Stimulated activated memory B cell treated with anti-CD40 and anti-IgM and Interleukin-4, amounts not matched to agents 10 μg/mL and 1 μg/mL and 100 μg/mL, for 72 hours (primary cell): Measurements from ENCODE around the gene C17orf50.

Source experiments
- ATAC-seq: fragments of 150-1000 bp; cut with Tn5 transposase; 2 replicates; pipeline ENCODE4 v1.10.0; 2021
- H3K27ac Mint-ChIP-seq: one replicate; pipeline ENCODE4 v1.8.0; 2022; ENCODE audit warnings: mild to moderate bottlenecking, mixed read lengths
- H3K27me3 Mint-ChIP-seq: one replicate; pipeline ENCODE4 v1.8.0; 2022; ENCODE audit warnings: mixed read lengths
- H3K36me3 Mint-ChIP-seq: one replicate; pipeline ENCODE4 v1.8.0; 2022; ENCODE audit warnings: mixed read lengths
- H3K4me1 Mint-ChIP-seq: one replicate; pipeline ENCODE4 v1.8.0; 2022; ENCODE audit warnings: mixed read lengths
- H3K4me3 Mint-ChIP-seq: one replicate; pipeline ENCODE4 v1.8.0; 2022; ENCODE audit warnings: mild to moderate bottlenecking, moderate library complexity, mixed read lengths
- H3K9me3 Mint-ChIP-seq: one replicate; pipeline ENCODE4 v1.8.0; 2022; ENCODE audit warnings: mixed read lengths

C17orf50 gene

DNA sequence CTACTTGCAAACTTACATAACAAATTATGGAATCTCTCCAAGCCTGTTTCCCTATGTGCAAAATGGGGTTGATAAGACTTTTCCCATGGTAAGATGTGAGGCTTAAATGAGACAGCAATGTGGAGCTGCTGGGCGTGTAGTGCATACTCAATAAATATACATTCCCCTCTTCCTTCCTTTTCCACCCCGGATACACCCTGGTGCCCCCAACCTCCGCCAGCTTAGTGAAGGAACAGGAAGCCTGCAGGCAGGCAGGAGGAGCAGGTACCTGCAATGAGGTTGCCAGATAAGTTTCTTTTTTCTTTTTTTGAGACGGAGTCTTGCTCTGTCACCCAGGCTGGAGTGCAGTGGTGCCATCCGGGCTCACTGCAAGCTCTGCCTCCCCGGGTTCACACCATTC, 14.9 kb downstream of the C17orf50 start:
- Mint-ChIP-seq H3K27me3 (peaks cover 57% of the 10 kb centered on the region), H3K4me1 (no peaks in the 10 kb centered on the region), H3K4me3 (no peak overlapping the region), H3K27ac (no peak overlapping the region), H3K9me3 (no peaks in the 10 kb centered on the region), H3K36me3 (no peaks in the 10 kb centered on the region)
- no peak for ATAC-seq

DNA sequence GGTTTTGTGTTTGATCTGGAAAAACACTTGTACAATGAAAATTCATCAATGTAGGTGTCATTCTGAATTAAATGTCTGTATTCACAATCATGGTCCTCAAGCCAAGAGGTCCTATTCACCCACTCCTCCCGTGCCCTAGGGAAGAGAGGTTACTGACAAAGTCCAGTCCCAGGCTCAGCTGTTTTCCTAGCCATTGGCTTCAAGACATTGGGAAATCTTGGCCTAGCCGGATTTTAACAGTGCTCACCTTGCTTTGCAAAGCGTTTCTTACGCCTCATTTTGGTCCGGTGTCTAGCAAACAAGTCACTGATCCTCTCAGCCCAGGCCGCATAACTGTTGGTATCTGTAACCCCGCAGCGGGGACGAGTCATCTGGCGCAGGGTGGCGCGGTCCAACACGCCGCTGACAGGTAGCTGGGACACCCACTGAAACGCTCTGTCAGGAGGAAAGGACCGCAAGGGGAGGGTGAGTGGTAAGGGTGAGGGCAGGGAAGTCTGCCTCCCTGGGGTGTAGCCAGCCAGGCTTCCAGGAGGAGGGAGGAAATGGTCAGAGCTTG, 18.0 kb downstream of the C17orf50 start:
- Mint-ChIP-seq H3K27ac (no peak overlapping the region), H3K4me1 (no peaks in the 10 kb centered on the region), H3K4me3 (no peak overlapping the region), H3K36me3 (no peaks in the 10 kb centered on the region), H3K9me3 (no peaks in the 10 kb centered on the region), H3K27me3 (peaks cover 55% of the 10 kb centered on the region)
- no peak for ATAC-seq

DNA sequence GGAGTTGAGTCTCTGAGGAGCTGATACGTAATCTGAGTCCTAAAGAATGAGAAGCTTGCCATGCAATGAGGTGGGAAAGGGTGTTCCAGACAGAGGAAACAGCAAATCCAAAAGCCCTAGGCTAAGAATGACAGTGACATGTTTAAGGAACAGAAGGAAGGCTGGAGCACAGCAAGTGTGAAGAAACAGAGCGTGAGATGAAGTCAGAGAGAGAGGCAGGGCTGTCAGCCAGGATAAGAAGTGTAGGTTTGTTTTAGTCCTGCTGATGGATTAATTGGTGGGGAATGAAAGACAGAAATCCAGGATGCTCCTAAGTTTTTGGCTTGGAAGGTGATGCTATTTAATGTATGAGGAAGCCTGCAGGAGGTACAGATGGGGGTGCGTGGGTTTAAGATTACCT, 20.3 kb downstream of the C17orf50 start:
- Mint-ChIP-seq H3K4me3 (no peak overlapping the region), H3K9me3 (no peaks in the 10 kb centered on the region), H3K27me3 (peaks cover 33% of the 10 kb centered on the region), H3K27ac (no peak overlapping the region), H3K4me1 (no peaks in the 10 kb centered on the region), H3K36me3 (no peaks in the 10 kb centered on the region)
- no peak for ATAC-seq

DNA sequence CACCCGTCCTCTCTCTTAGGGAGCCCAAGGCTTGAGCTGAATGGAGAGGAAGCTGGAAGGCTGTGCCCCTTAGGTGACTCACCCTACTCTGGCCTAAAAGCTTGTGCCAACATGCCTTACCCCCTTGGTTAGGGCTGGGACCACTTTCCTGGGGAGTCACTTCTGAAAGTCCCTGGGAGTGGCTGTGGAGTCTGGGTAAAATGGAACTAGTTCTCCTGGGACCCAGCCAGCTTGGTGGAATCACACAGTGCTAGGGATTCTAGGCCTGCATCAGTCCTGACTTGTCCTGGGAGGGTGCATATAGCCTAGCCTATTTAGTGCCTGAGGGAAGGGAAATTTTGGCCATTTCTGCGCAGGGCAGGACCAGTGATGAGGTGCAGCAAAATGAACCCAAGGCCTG, 24.2 kb downstream of the C17orf50 start:
- no peak overlapping the region for H3K27ac Mint-ChIP-seq
- ATAC-seq: no peak
- H3K27me3 Mint-ChIP-seq: peaks cover 39% of the 10 kb centered on the region
- H3K9me3 Mint-ChIP-seq: no peaks in the 10 kb centered on the region
- H3K4me1 Mint-ChIP-seq: no peaks in the 10 kb centered on the region
- H3K4me3 Mint-ChIP-seq: no peak overlapping the region
- no peaks in the 10 kb centered on the region for H3K36me3 Mint-ChIP-seq

DNA sequence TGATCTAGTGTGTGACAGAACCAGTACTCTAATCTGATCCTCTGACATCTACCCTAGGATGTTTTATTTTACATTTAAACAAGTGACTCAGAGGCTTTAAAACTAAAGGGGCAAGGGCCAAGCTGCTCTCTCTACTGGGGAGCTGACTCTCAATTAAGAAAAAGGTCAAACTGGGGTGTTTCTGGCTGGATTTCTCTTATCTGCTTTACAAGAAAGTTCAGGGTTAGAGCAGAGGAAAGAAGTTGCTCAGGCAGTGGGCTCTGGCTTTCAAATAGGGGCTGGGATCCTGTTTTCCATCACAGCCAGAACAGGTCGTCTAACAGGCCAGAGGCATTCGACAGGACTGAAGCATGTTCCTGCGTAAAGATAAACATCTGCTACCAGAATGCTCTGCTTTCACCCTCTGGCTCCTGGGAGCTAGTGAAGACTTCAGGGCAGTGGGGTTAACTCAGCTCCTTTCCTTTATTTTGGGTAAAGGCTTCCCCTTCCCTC, 26.3 kb downstream of the C17orf50 start:
- Mint-ChIP-seq H3K4me1 (no peaks in the 10 kb centered on the region), H3K4me3 (no peak overlapping the region), H3K36me3 (no peaks in the 10 kb centered on the region), H3K27ac (no peak overlapping the region), H3K9me3 (no peaks in the 10 kb centered on the region), H3K27me3 (peaks cover 38% of the 10 kb centered on the region)
- ATAC-seq: no peak

DNA sequence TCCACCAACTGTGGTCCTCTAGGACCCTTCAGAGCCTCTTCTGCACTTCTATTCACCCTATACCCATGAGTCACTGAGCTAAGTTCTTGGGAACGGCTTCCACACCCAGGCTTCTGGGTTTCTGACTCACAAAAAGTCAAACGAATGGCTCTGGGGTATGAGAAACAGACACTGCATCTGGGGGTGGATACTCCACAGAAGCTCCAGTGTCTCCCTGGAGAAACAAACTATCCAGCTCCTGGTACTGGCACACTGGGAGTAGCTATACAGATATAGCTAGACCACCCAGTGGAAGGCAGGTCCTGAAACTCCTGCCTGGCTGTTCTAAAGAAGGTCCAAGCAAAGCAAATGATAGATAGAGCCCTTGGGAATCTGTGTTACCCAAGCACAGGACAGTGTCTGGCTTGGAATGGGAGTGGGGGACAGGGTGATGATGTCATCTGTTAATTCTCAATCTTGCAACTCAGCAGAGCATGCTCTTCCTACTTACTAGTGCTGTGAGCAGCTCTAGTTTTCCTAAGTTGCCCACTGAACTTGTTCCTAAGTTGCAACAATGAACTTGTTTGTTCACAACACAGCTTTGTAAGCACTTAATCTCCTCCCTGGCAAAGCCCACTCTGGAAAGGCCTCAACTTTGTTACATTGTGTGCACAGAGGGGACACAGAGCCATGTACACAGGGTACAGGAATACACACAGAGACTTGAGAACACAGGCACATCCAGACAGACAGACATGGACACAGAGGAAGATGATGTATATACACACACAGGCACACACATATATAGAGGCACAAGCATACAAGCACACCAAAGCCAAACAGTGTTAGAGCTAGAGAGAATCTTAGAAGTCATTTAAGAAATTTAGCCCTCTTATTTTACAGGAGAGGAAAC, 28.0 kb downstream of the C17orf50 start:
- Mint-ChIP-seq H3K9me3 (no peaks in the 10 kb centered on the region), H3K36me3 (no peaks in the 10 kb centered on the region), H3K4me3 (no peak overlapping the region), H3K27me3 (peaks cover 50% of the 10 kb centered on the region), H3K4me1 (no peaks in the 10 kb centered on the region), H3K27ac (no peak overlapping the region)
- ATAC-seq: no peak

DNA sequence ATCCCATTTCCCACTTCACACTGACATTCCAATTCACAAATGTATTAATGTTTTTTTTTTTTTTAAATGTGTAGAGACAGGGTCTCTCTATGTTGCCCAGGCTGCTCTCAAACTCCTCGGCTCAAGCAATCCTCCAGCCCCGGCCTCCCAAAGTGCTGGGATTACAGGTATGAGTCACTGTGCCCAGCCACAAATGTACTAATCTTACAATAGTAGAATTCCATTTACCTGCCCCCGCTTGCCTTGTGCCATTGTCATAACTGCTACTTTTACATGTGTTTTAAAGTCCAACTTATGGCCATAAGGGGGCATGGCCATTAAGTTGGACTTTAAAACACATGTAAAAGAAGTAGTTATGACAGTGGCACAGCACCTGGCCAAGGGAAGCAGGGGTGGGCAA, 30.2 kb downstream of the C17orf50 start:
- no peaks in the 10 kb centered on the region for H3K36me3 Mint-ChIP-seq
- peaks cover 68% of the 10 kb centered on the region for H3K27me3 Mint-ChIP-seq
- no peak for ATAC-seq
- no peak overlapping the region for H3K27ac Mint-ChIP-seq
- H3K4me3 Mint-ChIP-seq: no peak overlapping the region
- peaks cover 12% of the 10 kb centered on the region for H3K4me1 Mint-ChIP-seq
- H3K9me3 Mint-ChIP-seq: no peaks in the 10 kb centered on the region

DNA sequence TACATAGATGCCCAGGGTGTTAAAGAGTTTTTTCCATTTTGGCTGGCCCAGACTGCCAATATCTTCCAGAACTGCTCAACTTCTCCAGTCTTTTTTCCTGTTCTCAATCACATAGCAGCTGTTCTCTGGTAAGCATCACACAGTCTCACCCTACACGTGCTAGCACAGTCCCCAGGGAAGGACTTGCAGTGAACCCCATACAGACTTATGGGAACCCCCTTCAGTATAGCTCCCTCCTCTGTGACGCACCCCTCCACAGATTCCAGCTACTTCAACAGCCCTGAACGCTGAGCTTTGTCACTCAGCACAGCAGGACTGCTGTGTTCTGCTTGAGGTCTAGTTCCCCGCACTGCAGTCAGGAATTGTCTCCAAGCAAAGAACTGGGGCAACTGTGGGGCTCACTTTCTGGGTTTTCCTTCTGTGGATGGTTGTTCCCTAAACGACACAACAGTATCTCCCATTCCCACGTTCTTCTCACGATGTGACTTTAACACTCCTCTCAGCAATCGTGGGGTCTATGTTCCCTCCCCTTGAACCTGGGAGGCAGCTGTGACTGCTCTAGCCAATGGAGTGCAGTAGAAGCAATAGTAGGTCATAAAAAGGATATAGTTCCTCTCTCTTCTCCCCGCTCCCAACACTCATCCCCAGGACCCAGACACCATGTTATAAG, 31.1 kb downstream of the C17orf50 start:
- Mint-ChIP-seq H3K27me3 (peaks cover 71% of the 10 kb centered on the region), H3K4me3 (no peak overlapping the region), H3K27ac (no peak overlapping the region), H3K9me3 (no peaks in the 10 kb centered on the region), H3K36me3 (no peaks in the 10 kb centered on the region), H3K4me1 (peaks cover 14% of the 10 kb centered on the region)
- ATAC-seq: no peak

DNA sequence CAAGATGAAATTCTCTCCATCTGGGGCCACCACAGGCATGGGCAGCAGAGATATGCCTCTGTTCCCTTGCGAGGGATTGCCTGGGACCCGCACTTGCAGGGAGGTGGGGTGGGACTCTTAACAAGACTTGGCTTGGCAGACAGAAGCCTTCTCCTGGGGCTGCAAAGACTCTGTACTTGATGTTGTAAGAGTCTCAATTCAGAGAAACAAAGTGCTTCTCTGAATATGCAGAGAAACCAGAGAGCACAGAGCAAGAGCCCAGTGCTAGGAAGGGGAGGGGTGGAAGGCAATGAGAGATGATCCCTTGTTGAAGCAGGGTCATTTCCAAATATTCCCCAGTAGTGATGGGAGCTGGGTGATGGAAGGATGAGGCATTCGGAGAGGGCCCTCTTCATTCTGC, 32.6 kb downstream of the C17orf50 start:
- Mint-ChIP-seq H3K4me3 (no peak overlapping the region), H3K27me3 (peaks cover 57% of the 10 kb centered on the region), H3K36me3 (no peaks in the 10 kb centered on the region), H3K9me3 (no peaks in the 10 kb centered on the region), H3K27ac (no peak overlapping the region), H3K4me1 (peaks cover 14% of the 10 kb centered on the region)
- ATAC-seq: no peak

DNA sequence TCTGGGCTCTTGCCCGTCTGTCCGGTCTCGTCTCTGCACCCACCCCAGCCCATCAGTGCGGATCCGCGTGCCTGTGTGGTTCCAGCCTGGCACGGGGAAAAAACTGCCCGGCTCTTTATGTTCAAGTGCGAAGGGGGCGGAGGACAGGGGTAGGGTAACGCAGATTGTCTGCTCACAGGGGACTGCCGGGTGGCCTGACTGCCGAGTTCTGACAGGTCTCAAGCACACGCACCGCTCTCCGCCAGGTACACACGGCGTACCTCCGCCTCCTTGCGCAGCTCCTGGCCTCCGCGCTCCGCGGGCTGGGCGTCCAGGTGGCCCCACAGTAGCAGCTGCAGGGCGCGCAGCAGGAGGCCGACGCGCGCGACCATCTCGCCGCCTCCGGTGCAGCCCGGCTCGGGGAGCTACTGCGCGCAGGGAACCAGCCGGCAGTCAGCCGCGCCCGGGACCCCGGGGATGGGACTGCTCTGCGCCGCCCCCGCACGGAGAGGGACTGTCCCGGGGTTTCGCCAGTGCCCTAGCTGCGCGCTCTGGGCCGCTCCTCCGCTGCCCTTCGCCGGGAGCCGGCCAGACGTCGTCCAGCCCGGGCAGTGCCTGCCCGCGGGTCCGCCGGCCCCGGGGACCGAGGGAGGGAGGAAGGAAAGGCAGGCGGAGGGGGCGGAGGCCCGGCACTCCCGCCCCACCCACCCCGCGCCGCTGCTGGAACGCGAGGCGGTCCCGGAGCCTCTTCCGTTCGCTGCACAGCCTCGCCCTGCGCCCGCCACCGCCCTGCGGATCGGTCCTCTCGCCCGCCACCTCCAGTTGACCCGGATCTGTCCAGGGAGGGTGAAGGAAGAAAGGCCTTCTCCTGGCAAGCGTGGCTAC, 34.6 kb downstream of the C17orf50 start, which contains the start of gene MMP28:
MMP28 (minus strand) TSS at position 635 of the 864 bp plus-strand sequence; CDS start at position 371, 264 bp downstream.
- no peak within 1 kb of the TSS for H3K27ac Mint-ChIP-seq
- peak; percentile 79 for ATAC-seq
- no peaks in the 10 kb centered on the region for H3K9me3 Mint-ChIP-seq
- peaks cover 14% of the 10 kb centered on the region for H3K4me1 Mint-ChIP-seq
- no peaks in the 10 kb centered on the region for H3K36me3 Mint-ChIP-seq
- peaks cover 52% of the 10 kb centered on the region for H3K27me3 Mint-ChIP-seq
- H3K4me3 Mint-ChIP-seq: peak within 1 kb of the TSS; percentile 84

DNA sequence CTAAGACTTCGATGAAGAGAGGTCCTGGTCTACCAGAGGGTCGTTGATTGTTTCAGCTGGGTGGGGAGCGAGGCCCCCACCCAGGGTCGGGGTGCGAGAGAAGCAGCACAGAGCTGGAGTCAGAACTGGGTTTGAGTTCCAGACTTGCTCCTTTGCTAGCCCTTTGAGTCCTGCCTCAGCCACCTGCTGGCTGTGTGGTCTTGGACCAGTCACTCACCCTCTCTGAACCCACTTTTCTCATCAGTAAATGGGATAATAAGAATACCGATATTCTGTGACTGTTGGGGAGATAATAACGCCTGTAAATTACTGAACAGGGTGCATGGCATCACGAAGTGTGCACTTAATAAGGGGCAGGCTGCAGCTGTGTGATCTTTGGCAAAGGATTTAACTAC, 35.2 kb downstream of the C17orf50 start:
- no peaks in the 10 kb centered on the region for H3K9me3 Mint-ChIP-seq
- no peak overlapping the region for H3K27ac Mint-ChIP-seq
- H3K36me3 Mint-ChIP-seq: no peaks in the 10 kb centered on the region
- ATAC-seq: no peak
- H3K4me3 Mint-ChIP-seq: peak overlapping the region; percentile 84
- peaks cover 15% of the 10 kb centered on the region for H3K4me1 Mint-ChIP-seq
- peaks cover 50% of the 10 kb centered on the region for H3K27me3 Mint-ChIP-seq

DNA sequence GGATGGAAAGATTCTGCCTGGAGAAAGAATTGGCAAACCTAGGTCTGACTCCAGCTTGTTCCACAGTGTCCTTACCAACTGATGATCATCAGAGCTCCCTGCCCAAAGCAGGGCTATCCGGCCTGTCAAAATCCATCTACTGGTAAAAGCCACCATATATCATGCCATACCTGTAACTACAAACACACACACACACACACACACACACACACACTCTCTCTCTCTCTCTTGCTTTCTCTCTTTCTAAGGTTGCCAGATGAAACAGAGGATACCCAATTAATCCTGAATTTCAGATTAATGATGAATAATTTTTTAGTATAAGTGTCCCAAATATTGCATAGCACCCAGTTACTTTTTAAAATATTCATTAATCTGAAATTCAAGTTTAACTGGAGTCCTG, 36.3 kb downstream of the C17orf50 start:
- Mint-ChIP-seq H3K27ac (no peak overlapping the region), H3K27me3 (peaks cover 39% of the 10 kb centered on the region), H3K4me1 (peaks cover 24% of the 10 kb centered on the region), H3K4me3 (no peak overlapping the region), H3K36me3 (no peaks in the 10 kb centered on the region), H3K9me3 (no peaks in the 10 kb centered on the region)
- ATAC-seq: no peak

DNA sequence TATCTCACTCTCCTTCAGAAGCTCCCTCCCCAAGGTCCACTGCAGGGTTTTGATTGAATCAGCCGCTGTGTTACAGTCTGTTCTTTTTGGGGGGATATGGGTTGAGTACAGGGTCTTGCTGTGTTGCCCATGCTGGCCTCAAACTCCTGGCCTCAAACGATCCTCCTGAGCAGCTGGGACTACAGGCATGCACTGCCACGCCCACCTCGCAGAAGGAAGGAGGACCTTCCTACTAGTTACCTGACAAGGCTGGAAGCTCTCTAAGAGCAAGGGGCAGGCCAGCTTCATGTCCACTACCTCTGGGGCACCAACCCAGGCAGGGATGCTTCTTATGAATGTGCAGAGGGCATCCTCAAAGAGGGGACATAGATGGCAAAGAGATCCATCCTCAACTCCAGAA, 36.7 kb downstream of the C17orf50 start:
- Mint-ChIP-seq H3K27ac (no peak overlapping the region), H3K9me3 (no peaks in the 10 kb centered on the region), H3K4me3 (no peak overlapping the region), H3K4me1 (peaks cover 24% of the 10 kb centered on the region), H3K36me3 (no peaks in the 10 kb centered on the region), H3K27me3 (peaks cover 34% of the 10 kb centered on the region)
- no peak for ATAC-seq

DNA sequence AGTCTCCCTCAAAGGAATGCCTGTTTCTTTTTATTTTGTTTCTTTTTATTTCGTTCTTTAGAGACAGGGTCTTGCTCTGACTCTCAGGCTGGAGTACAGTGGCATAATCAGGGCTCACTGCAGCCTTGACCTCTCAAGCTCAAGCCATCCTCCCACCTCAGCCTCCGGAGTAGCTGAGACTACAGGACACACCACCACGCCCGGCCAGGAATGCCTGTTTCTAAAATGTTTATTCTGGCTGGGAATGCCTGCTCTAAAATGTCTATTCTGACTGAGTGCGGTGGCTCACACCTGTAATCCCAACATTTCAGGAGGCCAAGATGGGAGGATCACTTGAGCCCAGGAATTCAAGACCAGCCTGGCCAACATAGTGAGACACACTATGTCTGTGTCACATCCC, 37.2 kb downstream of the C17orf50 start:
- peaks cover 24% of the 10 kb centered on the region for H3K4me1 Mint-ChIP-seq
- no peak overlapping the region for H3K4me3 Mint-ChIP-seq
- no peaks in the 10 kb centered on the region for H3K36me3 Mint-ChIP-seq

DNA sequence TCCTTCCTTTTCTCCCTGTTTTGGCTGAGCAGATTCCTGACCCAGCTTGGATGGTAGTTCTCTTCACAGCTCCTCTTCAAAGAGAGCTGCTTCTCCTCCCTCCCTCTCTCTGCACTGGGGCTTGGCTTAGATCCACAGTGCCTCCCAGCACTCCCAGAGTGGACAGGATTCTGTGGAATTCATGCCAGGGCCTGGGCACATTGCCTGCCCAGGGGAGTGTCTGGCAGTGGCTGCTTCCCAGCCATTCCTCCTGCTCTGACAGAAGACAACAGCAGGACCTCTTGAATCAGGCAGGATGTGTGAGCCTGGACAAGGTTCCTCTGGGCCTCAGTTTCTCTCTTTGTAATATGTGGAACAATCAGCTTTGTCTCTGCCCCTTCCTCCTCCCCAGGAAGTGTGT, 39.3 kb downstream of the C17orf50 start:
- Mint-ChIP-seq H3K4me1 (peaks cover 24% of the 10 kb centered on the region), H3K27ac (peak overlapping the region; percentile 10), H3K36me3 (no peaks in the 10 kb centered on the region), H3K4me3 (no peak overlapping the region), H3K9me3 (no peaks in the 10 kb centered on the region), H3K27me3 (peaks cover 11% of the 10 kb centered on the region)
- ATAC-seq: no peak

More for the DNA sequence above, 37.2 kb downstream of the C17orf50 start:
- Mint-ChIP-seq H3K27ac (no peak overlapping the region), H3K27me3 (peaks cover 29% of the 10 kb centered on the region), H3K9me3 (no peaks in the 10 kb centered on the region)
- ATAC-seq: no peak
